GM10266 (cell line): ENCODE data around the gene TMEM178B.
"Not testable (repeated sequence)": the region's sequence is repeated elsewhere in the genome, so short reads cannot be mapped to it uniquely, and the experiment has no call there.

Experiments used
- DNase-seq: peaks from one replicate; pipeline ENCODE4 v3.0.0; 2012; ENCODE audit errors: extremely low spot score
- CTCF ChIP-seq: IDR thresholded peaks from 2 replicates; pipeline ENCODE4 v1.5.1; 2012; ENCODE audit warnings: mild to moderate bottlenecking, low read depth; ENCODE audit not compliant: control insufficient read depth, insufficient read depth; ENCODE audit errors: missing control alignments

The TMEM178B gene

GRCh38 chr7:141377906-141378305 lies 304.0 kb downstream of the TMEM178B start:
- no peak for DNase-seq
- TF ChIP-seq CTCF: no peak

GRCh38 chr7:141378405-141378804 lies 304.5 kb downstream of the TMEM178B start:
- TF ChIP-seq CTCF: no peak

GRCh38 chr7:141381794-141382427 lies 308.0 kb downstream of the TMEM178B start:
- no peak for TF ChIP-seq CTCF
- no peak for DNase-seq

More at GRCh38 chr7:141378405-141378804, 304.5 kb downstream of the TMEM178B start:
- no peak for DNase-seq

GRCh38 chr7:141383356-141383755 lies 309.5 kb downstream of the TMEM178B start:
- not testable (repeated sequence) for DNase-seq

GRCh38 chr7:141386881-141387280 lies 313.0 kb downstream of the TMEM178B start:
- no peak for DNase-seq
- TF ChIP-seq CTCF: no peak

GRCh38 chr7:141387521-141388217 lies 313.8 kb downstream of the TMEM178B start:
- no peak for TF ChIP-seq CTCF
- DNase-seq: no peak

- DNase-seq: no peak
- no peak for TF ChIP-seq CTCF
These were observed 315.4 kb downstream of the TMEM178B start for GRCh38 chr7:141389140-141389796.

GRCh38 chr7:141390339-141390738 lies 316.5 kb downstream of the TMEM178B start:
- DNase-seq: no peak
- no peak for TF ChIP-seq CTCF
